ENCODE measurements around the gene BPIFB3.
"Not testable (repeated sequence)": the region's sequence is repeated elsewhere in the genome, so short reads cannot be mapped to it uniquely, and the experiment has no call there.

Gene BPIFB3

GRCh38 chr20:33092361-33092760 is 38.7 kb downstream of the BPIFB3 start:
- no peak for DNase-seq

- DNase-seq: no peak
Measured at GRCh38 chr20:33093074-33093473, 39.4 kb downstream of the BPIFB3 start.

DNA sequence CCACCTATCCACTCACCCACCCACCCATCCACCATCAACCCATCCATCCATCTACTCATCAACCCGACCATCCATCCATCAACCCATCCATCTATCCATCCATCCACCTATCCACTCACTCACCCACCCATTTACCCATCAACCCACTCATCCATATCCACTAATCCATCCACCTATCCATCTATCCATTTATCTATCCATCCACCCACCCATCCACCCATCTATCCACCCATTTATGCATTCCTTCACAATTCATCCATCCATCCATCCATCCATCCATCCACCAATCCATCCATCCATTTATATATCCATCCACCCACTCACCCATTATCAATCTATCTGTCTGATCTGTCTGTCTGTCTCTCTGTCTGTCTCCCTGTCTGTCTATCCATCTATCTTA is 39.9 kb downstream of the BPIFB3 start:
- no peak for DNase-seq

GRCh38 chr20:33095249-33095648 is 41.5 kb downstream of the BPIFB3 start:
- no peak for DNase-seq

- DNase-seq: not testable (repeated sequence)
Measured at GRCh38 chr20:33095902-33096584, 42.3 kb downstream of the BPIFB3 start.

GRCh38 chr20:33097001-33097400 is 43.3 kb downstream of the BPIFB3 start:
- no peak for DNase-seq

- no peak for DNase-seq
Measured at GRCh38 chr20:33099843-33100538, 46.3 kb downstream of the BPIFB3 start.

DNA sequence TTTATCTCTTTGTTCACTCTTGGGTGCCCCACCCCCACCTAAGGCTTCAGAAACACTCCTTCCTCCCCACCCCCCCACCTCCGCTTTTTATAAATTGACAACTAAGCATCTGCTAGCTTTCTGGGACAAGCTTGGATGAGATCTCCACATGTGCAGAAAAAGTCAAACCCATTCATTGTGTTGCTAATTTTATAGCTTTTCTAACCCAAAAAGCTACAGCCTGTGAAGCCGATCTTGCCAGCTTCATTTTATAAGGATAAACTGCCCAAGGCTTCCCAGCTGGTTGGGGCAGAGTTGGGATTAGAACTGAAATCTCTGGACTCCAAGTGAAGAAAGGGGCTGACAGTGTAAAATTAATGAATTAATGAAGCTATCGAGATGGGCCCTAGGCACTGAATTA is 49.9 kb downstream of the BPIFB3 start:
- no peak for DNase-seq

DNA sequence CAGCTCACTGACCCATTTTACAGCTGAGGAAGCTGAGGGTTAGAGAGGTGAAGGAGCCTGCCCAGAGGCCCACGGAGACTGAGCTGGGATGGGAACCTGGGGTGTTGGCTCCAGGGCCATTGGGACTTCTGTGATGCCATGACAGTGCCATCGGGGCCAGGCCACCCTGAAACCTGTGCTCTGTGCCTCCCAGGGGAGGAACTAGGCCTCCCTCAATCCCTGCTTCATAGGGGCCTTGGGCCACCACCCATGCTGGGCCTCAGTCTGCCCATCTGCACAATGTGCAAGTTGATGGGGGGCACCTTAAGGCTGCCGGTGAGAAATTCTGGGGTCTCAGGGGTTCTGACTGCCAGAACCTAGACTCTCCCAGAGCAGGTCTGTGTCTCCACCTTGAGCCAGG is 50.6 kb downstream of the BPIFB3 start:
- no peak for DNase-seq

GRCh38 chr20:33105316-33105924 is 51.7 kb downstream of the BPIFB3 start:
- no peak for DNase-seq

GRCh38 chr20:33106058-33106620 is 52.4 kb downstream of the BPIFB3 start:
- DNase-seq: not testable (repeated sequence)

DNA sequence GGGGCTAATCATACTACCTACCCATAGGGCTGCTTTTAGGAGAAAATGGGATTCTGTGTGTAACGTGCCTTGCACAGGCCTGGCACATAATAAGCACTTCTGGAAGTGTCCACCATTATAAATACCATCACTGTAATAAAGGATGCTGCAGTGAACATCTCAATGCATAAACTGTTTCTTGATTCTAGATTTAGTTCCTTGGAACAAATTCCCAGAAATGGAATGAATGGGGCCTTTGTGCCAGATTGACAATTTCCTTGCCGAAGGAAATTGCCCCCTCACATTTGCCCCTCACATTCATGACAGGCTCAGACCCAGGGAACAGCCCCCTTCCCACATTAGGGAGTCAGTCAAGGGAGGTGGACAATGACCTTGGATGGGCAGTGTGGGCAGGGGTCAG is 55.0 kb downstream of the BPIFB3 start:
- no peak for DNase-seq

- no peak for DNase-seq
Measured at GRCh38 chr20:33110147-33110825, 56.6 kb downstream of the BPIFB3 start.

DNA sequence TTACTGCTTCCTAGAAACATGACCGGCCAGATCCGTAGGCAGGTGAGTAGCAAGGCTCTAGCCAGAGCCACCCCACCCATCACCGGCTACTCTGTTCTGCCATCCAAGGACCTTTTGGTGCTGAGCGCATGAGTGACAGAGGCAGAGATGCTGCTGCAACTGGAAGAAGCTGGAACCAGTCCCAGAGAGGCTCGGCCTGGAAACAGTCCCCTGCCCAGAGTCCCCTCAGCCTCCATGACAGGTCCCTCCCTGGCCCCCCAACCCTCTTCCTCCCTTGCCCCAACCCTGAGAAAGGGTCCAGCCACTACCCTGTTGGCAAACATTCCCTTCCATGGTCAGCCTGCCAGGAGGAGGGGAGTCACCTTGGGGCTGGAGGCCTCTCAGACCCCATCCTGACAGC is 57.6 kb downstream of the BPIFB3 start:
- DNase-seq: no peak

GRCh38 chr20:33112547-33113386 is 59.1 kb downstream of the BPIFB3 start:
- DNase-seq: no peak

GRCh38 chr20:33113387-33113908 is 59.7 kb downstream of the BPIFB3 start:
- DNase-seq: no peak

- not testable (repeated sequence) for DNase-seq
Measured at GRCh38 chr20:33115501-33115900, 61.8 kb downstream of the BPIFB3 start.

DNA sequence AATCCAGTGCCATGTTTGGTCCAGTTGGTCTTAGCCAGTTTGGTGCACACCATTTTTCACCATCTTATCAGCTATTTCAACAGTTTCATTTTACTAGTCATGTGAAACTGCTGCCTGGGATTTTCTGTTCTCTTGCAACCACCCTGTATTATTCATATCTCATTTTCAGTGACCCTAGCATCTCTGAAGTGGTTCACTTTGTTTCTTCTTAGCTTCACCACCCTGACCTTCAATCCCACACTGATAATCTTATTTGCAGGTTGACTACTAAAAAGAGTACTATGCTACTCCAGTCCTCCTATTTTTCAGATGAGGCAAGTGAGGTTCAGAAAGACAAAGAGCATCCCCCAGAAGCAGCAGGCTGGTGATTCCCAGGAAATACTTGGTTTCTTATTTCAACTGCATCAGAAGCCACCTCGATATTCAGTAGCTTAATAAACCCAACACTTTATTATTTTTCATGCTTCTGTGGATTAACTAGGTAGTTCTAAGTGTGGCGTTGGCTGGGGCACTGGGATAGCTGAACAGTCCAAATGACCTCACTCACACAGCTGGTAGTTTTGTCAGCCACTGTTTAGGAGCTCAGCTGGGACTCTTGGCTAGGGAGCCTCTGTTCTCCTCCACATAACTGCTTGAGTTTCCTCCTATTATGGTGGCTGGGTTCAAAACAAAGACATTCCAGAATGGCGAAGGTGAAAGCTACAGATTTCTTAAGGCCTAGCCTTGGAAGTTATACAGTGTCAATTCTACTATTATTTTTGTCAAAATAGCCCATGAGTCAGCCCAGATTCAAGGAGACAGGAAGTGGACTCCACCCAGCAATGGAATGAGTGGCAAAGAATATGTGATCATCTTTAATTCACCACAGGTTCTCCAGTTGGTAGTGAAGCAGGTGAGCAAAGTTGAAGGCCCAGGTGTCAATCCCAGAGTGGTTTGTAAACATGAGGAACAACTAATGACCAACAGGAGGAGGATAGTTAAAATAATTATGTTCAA is 66.3 kb downstream of the BPIFB3 start:
- no peak for DNase-seq

- DNase-seq: no peak
Measured at GRCh38 chr20:33120934-33121333, 67.2 kb downstream of the BPIFB3 start.

GRCh38 chr20:33122297-33122696 is 68.6 kb downstream of the BPIFB3 start:
- not testable (repeated sequence) for DNase-seq

Data from SIG-M5 (cell line).